ENCODE data around the gene KCTD17.

DNA sequence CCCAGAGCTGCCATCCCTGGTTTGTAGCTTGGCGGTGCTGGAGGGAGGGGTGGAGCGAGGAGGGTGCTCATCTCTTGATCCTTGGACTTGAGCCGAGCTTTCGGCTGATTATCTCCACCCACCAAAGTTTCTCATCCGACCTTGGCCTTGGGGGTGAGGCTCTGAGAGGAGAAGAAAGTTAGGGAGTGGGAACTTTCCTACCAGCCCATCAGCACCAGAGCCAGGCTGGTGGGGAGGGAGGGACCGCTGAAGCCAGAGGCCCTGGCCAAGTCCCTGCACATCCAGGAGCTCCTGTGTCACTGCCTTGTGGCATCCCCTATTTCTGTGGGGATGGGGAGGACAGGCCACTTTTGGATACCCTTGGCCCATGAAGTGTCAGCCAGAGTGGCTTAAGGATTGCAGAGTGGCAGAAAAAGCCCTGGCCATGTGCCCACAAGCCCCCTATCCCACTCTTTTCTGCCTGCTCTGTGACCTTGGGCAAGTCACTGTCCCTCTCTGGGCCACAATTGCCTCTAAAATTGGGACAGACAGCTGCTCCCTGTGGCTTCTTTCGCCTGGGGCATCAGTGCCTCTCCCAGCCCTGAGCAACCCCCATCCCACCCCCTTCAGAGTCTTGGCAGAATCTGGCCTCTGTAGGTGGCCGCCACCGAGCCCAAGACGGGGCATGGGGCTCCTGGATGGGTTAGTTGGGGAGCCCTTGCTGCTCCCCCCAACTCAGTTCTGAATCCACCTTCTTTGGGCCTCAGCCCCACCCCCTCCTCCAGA, 10.3 kb downstream of the KCTD17 start:
- TF ChIP-seq, protein P1, sequence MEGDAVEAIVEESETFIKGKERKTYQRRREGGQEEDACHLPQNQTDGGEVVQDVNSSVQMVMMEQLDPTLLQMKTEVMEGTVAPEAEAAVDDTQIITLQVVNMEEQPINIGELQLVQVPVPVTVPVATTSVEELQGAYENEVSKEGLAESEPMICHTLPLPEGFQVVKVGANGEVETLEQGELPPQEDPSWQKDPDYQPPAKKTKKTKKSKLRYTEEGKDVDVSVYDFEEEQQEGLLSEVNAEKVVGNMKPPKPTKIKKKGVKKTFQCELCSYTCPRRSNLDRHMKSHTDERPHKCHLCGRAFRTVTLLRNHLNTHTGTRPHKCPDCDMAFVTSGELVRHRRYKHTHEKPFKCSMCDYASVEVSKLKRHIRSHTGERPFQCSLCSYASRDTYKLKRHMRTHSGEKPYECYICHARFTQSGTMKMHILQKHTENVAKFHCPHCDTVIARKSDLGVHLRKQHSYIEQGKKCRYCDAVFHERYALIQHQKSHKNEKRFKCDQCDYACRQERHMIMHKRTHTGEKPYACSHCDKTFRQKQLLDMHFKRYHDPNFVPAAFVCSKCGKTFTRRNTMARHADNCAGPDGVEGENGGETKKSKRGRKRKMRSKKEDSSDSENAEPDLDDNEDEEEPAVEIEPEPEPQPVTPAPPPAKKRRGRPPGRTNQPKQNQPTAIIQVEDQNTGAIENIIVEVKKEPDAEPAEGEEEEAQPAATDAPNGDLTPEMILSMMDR (IDR thresholded peaks at IDR 0.05 in 8 of 11, conservative IDR thresholded peaks at IDR 0.05 in 3 of 11), result no peak
- no peak for TF ChIP-seq POLR2A (IDR thresholded peaks at IDR 0.05)
